Measurements from ENCODE around the gene BICDL1. TPM values are rescaled to one million over a fixed set of nuclear protein-coding genes. Genes with fewer than 3 reads are reported as not detected.

Gene BICDL1
- total and polyA plus RNA-seq, 2 donors (not counting 3 experiments of a cell fraction or from before 2014, with no cell fraction given) = 0.19 TPM; not detected in 1

DNA sequence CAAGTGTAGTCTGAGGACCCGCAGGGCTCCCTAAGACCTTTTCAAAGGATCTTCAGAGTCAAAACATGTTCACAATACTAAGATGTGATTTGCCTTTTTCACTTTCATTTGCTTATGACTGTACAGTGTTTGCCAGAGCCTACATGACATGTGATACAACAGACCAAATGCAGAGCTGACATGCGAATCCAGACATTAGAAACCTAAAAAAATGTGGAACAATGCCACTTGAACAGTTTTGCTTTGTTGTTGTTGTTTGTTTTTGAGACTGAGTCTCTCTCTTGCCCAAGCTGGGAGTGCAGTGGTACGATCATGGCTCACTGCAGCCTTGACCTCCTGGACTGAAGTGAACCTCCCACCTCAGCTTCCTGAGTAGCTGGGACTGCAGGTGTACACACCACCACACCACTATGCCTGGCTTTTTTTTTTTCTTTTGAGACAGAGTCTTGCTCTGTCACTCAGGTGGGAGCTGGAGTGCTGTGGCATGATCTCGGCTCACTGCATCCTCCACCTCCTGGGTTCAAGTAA, 132.8 kb downstream of the BICDL1 start:
- BruUV-seq (replicated peaks) = no TSS peak
- no peaks in the 10 kb centered on the region for H3K27me3 ChIP-seq (ENCODE audit: control insufficient read depth in 2 of 2, insufficient read depth in 2 of 2, low read length in 2 of 2)
- intact Hi-C loops (cut with micrococcal nuclease) = no loop called here
- H3K9me3 ChIP-seq (replicated peaks; ENCODE audit: control insufficient read depth, insufficient read depth, low read length) = no peaks in the 10 kb centered on the region
- FAIRE-seq (no peak), DNase-seq (ENCODE audit: low read depth, low spot score) (no peak)
- no peak overlapping the region for H3K27ac ChIP-seq (ENCODE audit: insufficient read depth, low read depth, low read length)
- CTCF ChIA-PET = no interaction called here
- TF ChIP-seq EZH2 (IDR thresholded peaks at IDR 0.05; ENCODE audit: borderline replicate concordance, low read depth, low read length, severe bottlenecking) = no peak
- TF ChIP-seq GATA2 (IDR thresholded peaks at IDR 0.05; ENCODE audit: insufficient read depth, insufficient read length, low read depth, low read length) = no peak
- TF ChIP-seq POLR2A (IDR thresholded peaks at IDR 0.05; ENCODE audit: low read depth, low read length) = no peak
- TF ChIP-seq, protein P1, sequence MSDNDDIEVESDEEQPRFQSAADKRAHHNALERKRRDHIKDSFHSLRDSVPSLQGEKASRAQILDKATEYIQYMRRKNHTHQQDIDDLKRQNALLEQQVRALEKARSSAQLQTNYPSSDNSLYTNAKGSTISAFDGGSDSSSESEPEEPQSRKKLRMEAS (IDR thresholded peaks at IDR 0.05; ENCODE audit: insufficient read depth, insufficient read length) = no peak
- no peak for TF ChIP-seq JUN (IDR thresholded peaks at IDR 0.05; ENCODE audit: borderline replicate concordance, insufficient read depth, insufficient read length, low read depth)
- TF ChIP-seq MYC (IDR thresholded peaks at IDR 0.05; ENCODE audit: low read depth, low read length) = no peak
- TF ChIP-seq POLR2AphosphoS5 (IDR thresholded peaks at IDR 0.05; ENCODE audit: insufficient read depth, low read depth, low read length) = no peak
- TF ChIP-seq, protein P2, sequence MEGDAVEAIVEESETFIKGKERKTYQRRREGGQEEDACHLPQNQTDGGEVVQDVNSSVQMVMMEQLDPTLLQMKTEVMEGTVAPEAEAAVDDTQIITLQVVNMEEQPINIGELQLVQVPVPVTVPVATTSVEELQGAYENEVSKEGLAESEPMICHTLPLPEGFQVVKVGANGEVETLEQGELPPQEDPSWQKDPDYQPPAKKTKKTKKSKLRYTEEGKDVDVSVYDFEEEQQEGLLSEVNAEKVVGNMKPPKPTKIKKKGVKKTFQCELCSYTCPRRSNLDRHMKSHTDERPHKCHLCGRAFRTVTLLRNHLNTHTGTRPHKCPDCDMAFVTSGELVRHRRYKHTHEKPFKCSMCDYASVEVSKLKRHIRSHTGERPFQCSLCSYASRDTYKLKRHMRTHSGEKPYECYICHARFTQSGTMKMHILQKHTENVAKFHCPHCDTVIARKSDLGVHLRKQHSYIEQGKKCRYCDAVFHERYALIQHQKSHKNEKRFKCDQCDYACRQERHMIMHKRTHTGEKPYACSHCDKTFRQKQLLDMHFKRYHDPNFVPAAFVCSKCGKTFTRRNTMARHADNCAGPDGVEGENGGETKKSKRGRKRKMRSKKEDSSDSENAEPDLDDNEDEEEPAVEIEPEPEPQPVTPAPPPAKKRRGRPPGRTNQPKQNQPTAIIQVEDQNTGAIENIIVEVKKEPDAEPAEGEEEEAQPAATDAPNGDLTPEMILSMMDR (IDR thresholded peaks at IDR 0.05; ENCODE audit: extremely low read depth in 1 of 2, insufficient read depth in 1 of 2, low read depth in 1 of 2, low read length in 2 of 2) = no peak
- no peak for TF ChIP-seq FOS (IDR thresholded peaks at IDR 0.05; ENCODE audit: borderline replicate concordance, insufficient read depth, low read length)
- dilution Hi-C loops (cut with MboI; ENCODE audit: extremely low pct_ligation_motif_present, low sequenced_read_pairs) = no loop called here
- no peak overlapping the region for H3K4me3 ChIP-seq (replicated peaks in 1 of 3; ENCODE audit: insufficient read depth in 1 of 3, low read depth in 1 of 3, low read length in 3 of 3)
- no peaks in the 10 kb centered on the region for H3K36me3 ChIP-seq (ENCODE audit: control insufficient read depth in 2 of 2, extremely low read depth in 1 of 2, insufficient read depth in 2 of 2, low read length in 2 of 2)
- POLR2A ChIA-PET = interaction anchor here (0.6 kb wide), 1 partner anchor 46 kb away, joined by 3 read pairs; no protein-coding TSS in a partner anchor
- no peak overlapping the region for H2AFZ ChIP-seq (ENCODE audit: low read depth, low read length)
- no peak overlapping the region for H3K4me2 ChIP-seq (ENCODE audit: insufficient read depth, low read length)
- H3K9ac ChIP-seq (replicated peaks; ENCODE audit: extremely low read depth, insufficient read depth, low read length) = no peak overlapping the region
- no peaks in the 10 kb centered on the region for H4K20me1 ChIP-seq (replicated peaks; ENCODE audit: control insufficient read depth, extremely low read depth, insufficient read depth, low read length)
- H3K9me1 ChIP-seq (replicated peaks; ENCODE audit: control insufficient read depth, extremely low read depth, insufficient read depth, low read length) = no peaks in the 10 kb centered on the region
- H3K4me1 ChIP-seq (ENCODE audit: control insufficient read depth, extremely low read depth, insufficient read depth, low read length) = peaks cover 31% of the 10 kb centered on the region
- peaks cover 4% of the 10 kb centered on the region for H3K79me2 ChIP-seq (ENCODE audit: control insufficient read depth, insufficient read depth, low read length)

All from endothelial cell of umbilical vein (primary cell).